Subcutaneous adipose tissue (tissue), 4 donors: ENCODE measurements around the gene NDUFB10. TPM values are rescaled to one million over a fixed set of nuclear protein-coding genes. Genes with fewer than 3 reads are reported as not detected.

ENCODE experiments used
- CTCF ChIP-seq: fragments of 450-650 bp; IDR thresholded peaks from one replicate; pipeline ENCODE4 v1.5.1; 2016; ENCODE audit warnings: low read depth, mild to moderate bottlenecking, control low read depth, antibody characterized with exemption, moderate library complexity
- total RNA-seq, 4 donors: library from RNA; depleted of rRNA; stranded (reverse); fragments of >200 nt; gene quantifications; one replicate each; pipeline ENCODE4 v1.1.0, GENCODE V29; 2016

Gene NDUFB10
- total RNA-seq, 4 donors from 2014 or later: 120 to 198 (median 186) TPM

GRCh38 chr16:1998852-1999801, 39.8 kb downstream of the NDUFB10 start:
- TF ChIP-seq CTCF: no peak

GRCh38 chr16:1999866-2000514, 40.7 kb downstream of the NDUFB10 start:
- no peak for TF ChIP-seq CTCF

- TF ChIP-seq CTCF: no peak
Observed at GRCh38 chr16:2001035-2001434, 41.7 kb downstream of the NDUFB10 start.

- no peak for TF ChIP-seq CTCF
Observed at GRCh38 chr16:2001456-2002355, 42.4 kb downstream of the NDUFB10 start.

- no peak for TF ChIP-seq CTCF
Observed at GRCh38 chr16:2002406-2003230, 43.3 kb downstream of the NDUFB10 start.

- TF ChIP-seq CTCF: no peak
Observed at GRCh38 chr16:2003231-2003826, 44.0 kb downstream of the NDUFB10 start.
